ENCODE results near the gene FAM107B.

- TF ChIP-seq, protein P1, sequence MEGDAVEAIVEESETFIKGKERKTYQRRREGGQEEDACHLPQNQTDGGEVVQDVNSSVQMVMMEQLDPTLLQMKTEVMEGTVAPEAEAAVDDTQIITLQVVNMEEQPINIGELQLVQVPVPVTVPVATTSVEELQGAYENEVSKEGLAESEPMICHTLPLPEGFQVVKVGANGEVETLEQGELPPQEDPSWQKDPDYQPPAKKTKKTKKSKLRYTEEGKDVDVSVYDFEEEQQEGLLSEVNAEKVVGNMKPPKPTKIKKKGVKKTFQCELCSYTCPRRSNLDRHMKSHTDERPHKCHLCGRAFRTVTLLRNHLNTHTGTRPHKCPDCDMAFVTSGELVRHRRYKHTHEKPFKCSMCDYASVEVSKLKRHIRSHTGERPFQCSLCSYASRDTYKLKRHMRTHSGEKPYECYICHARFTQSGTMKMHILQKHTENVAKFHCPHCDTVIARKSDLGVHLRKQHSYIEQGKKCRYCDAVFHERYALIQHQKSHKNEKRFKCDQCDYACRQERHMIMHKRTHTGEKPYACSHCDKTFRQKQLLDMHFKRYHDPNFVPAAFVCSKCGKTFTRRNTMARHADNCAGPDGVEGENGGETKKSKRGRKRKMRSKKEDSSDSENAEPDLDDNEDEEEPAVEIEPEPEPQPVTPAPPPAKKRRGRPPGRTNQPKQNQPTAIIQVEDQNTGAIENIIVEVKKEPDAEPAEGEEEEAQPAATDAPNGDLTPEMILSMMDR (IDR thresholded peaks at IDR 0.05): no peak
- no peak for TF ChIP-seq POLR2A (IDR thresholded peaks at IDR 0.05)
These were observed 287.2 kb downstream of the FAM107B start for GRCh38 chr10:14487488-14487883.

Measured in uterus (tissue), 2 donors.